ENCODE results near the gene FBF1. TPM values are rescaled to one million over a fixed set of nuclear protein-coding genes. Genes with fewer than 3 reads are reported as not detected.

Gene FBF1
- total RNA-seq, 6 experiments from 2014 or later: 0.86 to 3.1 (median 2.7) TPM

DNA sequence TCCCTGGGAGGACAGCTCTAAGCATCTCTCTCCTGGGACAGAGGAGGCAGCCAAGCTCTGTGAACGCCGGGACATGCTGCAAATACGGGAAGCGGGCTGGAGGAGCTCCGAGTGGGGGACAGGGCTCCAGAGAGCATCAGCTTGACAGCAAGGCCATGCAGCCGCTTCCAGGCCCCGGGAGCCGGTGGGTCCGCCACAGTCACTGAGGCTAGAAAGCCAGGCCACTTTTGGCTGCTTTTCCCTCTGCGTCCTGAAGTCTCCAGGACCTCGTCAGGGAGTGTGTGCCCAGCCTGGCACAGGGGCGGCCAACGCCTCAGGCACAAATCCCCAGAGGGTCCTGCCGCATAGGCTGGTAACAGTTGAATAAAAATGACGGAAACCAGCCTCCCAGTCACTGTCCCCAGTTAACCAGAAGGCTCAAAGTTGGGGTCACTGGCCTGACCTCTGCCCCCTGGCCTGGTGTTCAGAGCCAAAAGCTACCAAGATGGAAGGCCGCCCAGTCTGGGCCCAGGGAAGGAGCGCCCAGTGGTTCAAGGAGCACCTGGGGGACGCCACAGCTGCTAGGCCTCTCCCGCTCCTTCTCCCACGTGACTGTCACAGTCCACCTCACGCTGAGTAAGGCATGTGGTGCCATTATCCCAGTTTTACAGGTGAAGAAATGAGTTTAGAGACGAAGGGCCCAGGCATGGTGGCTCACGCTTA is 40.9 kb downstream of the FBF1 start:
- DNase-seq (peak in 2 of 3 donors; percentile 74 to 78), ATAC-seq (peak in 1 of 4 donors; percentile 2)
- Histone ChIP-seq H3K4me1 (peaks cover 0 to 36% (median 6%) of the 10 kb centered on the region in 4 donors), H3K27me3 (no peaks in the 10 kb centered on the region), H3K4me3 (no peak overlapping the region), H3K27ac (no peak overlapping the region), H3K9me3 (no peaks in the 10 kb centered on the region), H3K36me3 (peaks cover 0 to 38% (median 13%) of the 10 kb centered on the region in 4 donors)
- TF ChIP-seq, protein P1, sequence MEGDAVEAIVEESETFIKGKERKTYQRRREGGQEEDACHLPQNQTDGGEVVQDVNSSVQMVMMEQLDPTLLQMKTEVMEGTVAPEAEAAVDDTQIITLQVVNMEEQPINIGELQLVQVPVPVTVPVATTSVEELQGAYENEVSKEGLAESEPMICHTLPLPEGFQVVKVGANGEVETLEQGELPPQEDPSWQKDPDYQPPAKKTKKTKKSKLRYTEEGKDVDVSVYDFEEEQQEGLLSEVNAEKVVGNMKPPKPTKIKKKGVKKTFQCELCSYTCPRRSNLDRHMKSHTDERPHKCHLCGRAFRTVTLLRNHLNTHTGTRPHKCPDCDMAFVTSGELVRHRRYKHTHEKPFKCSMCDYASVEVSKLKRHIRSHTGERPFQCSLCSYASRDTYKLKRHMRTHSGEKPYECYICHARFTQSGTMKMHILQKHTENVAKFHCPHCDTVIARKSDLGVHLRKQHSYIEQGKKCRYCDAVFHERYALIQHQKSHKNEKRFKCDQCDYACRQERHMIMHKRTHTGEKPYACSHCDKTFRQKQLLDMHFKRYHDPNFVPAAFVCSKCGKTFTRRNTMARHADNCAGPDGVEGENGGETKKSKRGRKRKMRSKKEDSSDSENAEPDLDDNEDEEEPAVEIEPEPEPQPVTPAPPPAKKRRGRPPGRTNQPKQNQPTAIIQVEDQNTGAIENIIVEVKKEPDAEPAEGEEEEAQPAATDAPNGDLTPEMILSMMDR (IDR thresholded peaks at IDR 0.05): no peak
- no peak for TF ChIP-seq POLR2A (IDR thresholded peaks at IDR 0.05)
- 71% methylated on average over 5 of the region's 23 CpGs for WGBS (ENCODE audit: insufficient coverage, low coverage, low lambda C conversion rate, missing lambda C conversion rate)
- intact Hi-C loops (cut with DNase I): no loop called here

DNA sequence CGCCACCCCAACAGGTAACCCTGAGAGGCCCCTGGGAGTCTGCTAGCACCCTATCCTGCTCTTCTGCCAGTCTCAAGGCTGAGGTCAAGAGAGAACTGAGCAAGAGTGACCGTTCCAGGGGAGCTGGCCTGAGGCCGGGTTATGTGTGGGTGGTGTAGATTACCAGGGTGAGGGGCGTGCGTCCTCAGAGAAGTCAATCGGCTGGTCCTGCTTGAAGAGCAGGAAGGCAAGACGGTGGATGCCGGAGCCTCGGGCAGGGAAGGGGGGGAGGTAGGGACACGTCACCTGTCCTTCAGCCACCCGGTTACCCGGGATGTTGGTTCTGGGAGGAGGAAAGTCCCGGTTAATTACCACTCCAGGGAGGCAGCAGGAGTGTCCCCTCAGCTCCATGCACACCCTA is 41.5 kb downstream of the FBF1 start:
- WGBS (ENCODE audit: insufficient coverage, low coverage, low lambda C conversion rate, missing lambda C conversion rate): 80% methylated on average over 1 of the region's 13 CpGs
- intact Hi-C loops (cut with DNase I): no loop called here
- Histone ChIP-seq H3K9me3 (no peaks in the 10 kb centered on the region), H3K4me1 (peaks cover 0 to 36% (median 6%) of the 10 kb centered on the region in 4 donors), H3K27me3 (no peaks in the 10 kb centered on the region), H3K4me3 (no peak overlapping the region), H3K36me3 (peaks cover 0 to 38% (median 13%) of the 10 kb centered on the region in 4 donors), H3K27ac (no peak overlapping the region)
- DNase-seq (peak in 2 of 3 donors; percentile 49 to 52), ATAC-seq (no peak)
- TF ChIP-seq POLR2A (IDR thresholded peaks at IDR 0.05): no peak
- TF ChIP-seq, protein P1 (IDR thresholded peaks at IDR 0.05): no peak

DNA sequence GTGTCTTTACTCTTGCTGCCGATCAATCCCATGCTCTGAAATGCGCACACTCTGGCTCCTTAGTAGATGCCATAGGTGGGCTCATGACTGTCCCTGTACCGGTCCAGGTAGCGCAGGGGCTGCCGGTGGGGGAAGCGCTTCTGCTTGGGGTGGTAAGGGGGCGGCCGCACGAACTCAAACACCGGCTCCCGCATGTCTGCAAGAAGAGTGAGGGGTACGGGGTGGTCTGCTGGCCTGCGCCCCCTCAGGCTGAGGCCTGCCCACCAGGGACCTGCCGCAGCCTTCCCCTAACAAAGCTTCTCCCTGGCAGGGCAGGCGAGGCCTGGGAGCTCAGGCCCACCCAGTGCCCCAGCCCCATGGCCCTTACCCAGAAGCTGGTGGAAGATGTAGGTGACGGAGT is 42.1 kb downstream of the FBF1 start:
- ATAC-seq: no peak
- 93% methylated on average over 3 of the region's 16 CpGs for WGBS (ENCODE audit: insufficient coverage, low coverage, low lambda C conversion rate, missing lambda C conversion rate)
- intact Hi-C loops (cut with DNase I): no loop called here
- Histone ChIP-seq H3K36me3 (peaks cover 0 to 38% (median 13%) of the 10 kb centered on the region in 4 donors), H3K27me3 (no peaks in the 10 kb centered on the region), H3K27ac (no peak overlapping the region), H3K4me1 (peaks cover 0 to 31% (median 6%) of the 10 kb centered on the region in 4 donors), H3K4me3 (no peak overlapping the region), H3K9me3 (no peaks in the 10 kb centered on the region)
- TF ChIP-seq, protein P1 (IDR thresholded peaks at IDR 0.05): no peak
- TF ChIP-seq POLR2A (IDR thresholded peaks at IDR 0.05): no peak
- no peak for DNase-seq

DNA sequence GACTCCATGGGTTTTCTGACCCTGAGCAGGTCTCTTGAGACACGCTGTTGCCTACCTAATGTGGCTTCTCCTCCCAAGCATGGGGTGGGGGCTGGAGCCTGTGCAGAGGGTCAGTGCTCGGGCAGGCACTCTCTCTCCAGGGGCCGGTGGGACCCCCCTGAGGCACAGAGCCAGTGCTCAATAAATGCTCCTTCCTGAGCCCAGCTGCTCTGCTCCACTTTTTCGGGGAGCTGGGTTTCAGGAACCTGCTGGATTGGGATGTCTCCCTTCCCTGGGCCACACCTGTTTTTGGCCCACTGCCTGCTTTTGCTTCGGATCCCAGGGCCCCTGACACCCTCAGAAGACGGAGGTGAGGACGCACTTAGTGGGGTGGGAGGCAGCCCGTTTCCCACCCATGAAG is 42.8 kb downstream of the FBF1 start:
- H3K27me3 ChIP-seq: no peaks in the 10 kb centered on the region
- no peaks in the 10 kb centered on the region for H3K9me3 ChIP-seq
- ATAC-seq: no peak
- TF ChIP-seq, protein P1 (IDR thresholded peaks at IDR 0.05): no peak
- no peak for TF ChIP-seq POLR2A (IDR thresholded peaks at IDR 0.05)
- WGBS (ENCODE audit: insufficient coverage, low coverage, low lambda C conversion rate, missing lambda C conversion rate): no CpG with 5 or more reads among the region's 8 CpGs
- peaks cover 0 to 28% (median 6%) of the 10 kb centered on the region in 4 donors for H3K4me1 ChIP-seq
- peak in 1 of 3 donors; percentile 56 for DNase-seq
- no peak overlapping the region for H3K4me3 ChIP-seq
- H3K36me3 ChIP-seq: peaks cover 0 to 38% (median 13%) of the 10 kb centered on the region in 4 donors
- no peak overlapping the region for H3K27ac ChIP-seq
- intact Hi-C loops (cut with DNase I): no loop called here

Measured in right lobe of liver (tissue), 6 donors.